Stimulated activated CD8-positive, alpha-beta memory T cell treated with anti-CD3 and anti-CD28 coated beads, Interleukin-4, amount 100 ng/mL, for 4 hours (primary cell): ENCODE measurements around the gene SP140L.
"Not testable (repeated sequence)": the region's sequence is repeated elsewhere in the genome, so short reads cannot be mapped to it uniquely, and the experiment has no call there.

ENCODE experiments used
- DNase-seq, 2 donors: peaks; one replicate each; pipeline ENCODE4 v3.0.0-alpha.2; 2020; ENCODE audit warnings: low read depth in 2 of 2, low spot score in 1 of 2

The SP140L gene

GRCh38 chr2:230326453-230327417 lies at the start of gene SP140L:
TSS of gene SP140L (plus strand) at chr2:230327193. CDS start at chr2:230327270, 77 bp downstream.
- DNase-seq: peak; percentile 45 to 68

- no peak for DNase-seq
These were observed 44.1 kb upstream of the SP140L start for GRCh38 chr2:230282936-230283335.

GRCh38 chr2:230286048-230286447 lies 40.9 kb upstream of the SP140L start:
- DNase-seq: no peak

GRCh38 chr2:230289311-230289710 lies 37.7 kb upstream of the SP140L start:
- DNase-seq: not testable (repeated sequence)

GRCh38 chr2:230295192-230295591 lies 31.8 kb upstream of the SP140L start:
- no peak for DNase-seq

- DNase-seq: no peak
These were observed 30.1 kb upstream of the SP140L start for GRCh38 chr2:230296917-230297316.

GRCh38 chr2:230299618-230300017 lies 27.4 kb upstream of the SP140L start:
- no peak for DNase-seq

- no peak for DNase-seq
These were observed 21.3 kb upstream of the SP140L start for GRCh38 chr2:230305416-230306275.

GRCh38 chr2:230306474-230306873 lies 20.5 kb upstream of the SP140L start:
- DNase-seq: no peak

- DNase-seq: no peak
These were observed 19.5 kb upstream of the SP140L start for GRCh38 chr2:230307485-230307884.

GRCh38 chr2:230308402-230309000 lies 18.5 kb upstream of the SP140L start:
- DNase-seq: no peak

GRCh38 chr2:230310792-230311191 lies 16.2 kb upstream of the SP140L start:
- not testable (repeated sequence) for DNase-seq

GRCh38 chr2:230311634-230312033 lies 15.4 kb upstream of the SP140L start:
- DNase-seq: not testable (repeated sequence)

GRCh38 chr2:230312638-230313037 lies 14.4 kb upstream of the SP140L start:
- DNase-seq: no peak

GRCh38 chr2:230317366-230317765 lies 9.6 kb upstream of the SP140L start:
- no peak for DNase-seq

- DNase-seq: no peak
These were observed 8.5 kb upstream of the SP140L start for GRCh38 chr2:230318190-230319121.

GRCh38 chr2:230319211-230319862 lies 7.7 kb upstream of the SP140L start:
- DNase-seq: peak; percentile 26

- DNase-seq: no peak
These were observed 6.0 kb upstream of the SP140L start for GRCh38 chr2:230321031-230321430.

GRCh38 chr2:230322561-230323384 lies 4.2 kb upstream of the SP140L start:
- no peak for DNase-seq
